Measurements from ENCODE around the gene REEP1. TPM values are rescaled to one million over a fixed set of nuclear protein-coding genes. Genes with fewer than 3 reads are reported as not detected.

REEP1 gene
- total and polyA plus RNA-seq, 2 of the 4 experiments (the other 2 are of a cell fraction), result under 0.01 to 0.03 TPM

GRCh38 chr2:86305915-86306254 lies 31.5 kb downstream of the REEP1 start:
- Histone ChIP-seq H3K27ac (ENCODE audit: insufficient read depth, low read length) (no peak overlapping the region), H2AK9ac (replicated peaks; ENCODE audit: low read depth, low read length, poor library complexity) (no peak overlapping the region), H3K9me3 (ENCODE audit: control insufficient read depth, insufficient read depth, low read length) (no peaks in the 10 kb centered on the region), H3K56ac (ENCODE audit: extremely low read depth, insufficient read depth, low read length) (no peak overlapping the region), H2AFZ (replicated peaks; ENCODE audit: low read length, poor library complexity) (no peak overlapping the region), H3K79me1 (ENCODE audit: low read depth in 1 of 2, low read length in 2 of 2) (no peaks in the 10 kb centered on the region), H3K27me3 (ENCODE audit: control insufficient read depth, insufficient read depth, low read length) (peaks cover 23% of the 10 kb centered on the region), H3K4me2 (ENCODE audit: low read depth, low read length) (no peak overlapping the region), H3K4me1 (ENCODE audit: control insufficient read depth, insufficient read depth, low read length) (no peaks in the 10 kb centered on the region), H4K20me1 (ENCODE audit: insufficient read depth, low read length) (no peaks in the 10 kb centered on the region), H3K18ac (ENCODE audit: low read depth, low read length) (no peak overlapping the region), H2BK120ac (ENCODE audit: low read depth, low read length) (no peak overlapping the region), H4K91ac (ENCODE audit: insufficient read depth, low read depth, low read length) (no peak overlapping the region), H3K4me3 (ENCODE audit: insufficient read depth, low read depth, low read length) (no peak overlapping the region), H2BK15ac (ENCODE audit: low read depth, low read length) (no peak overlapping the region), H2BK20ac (ENCODE audit: low read depth, low read length) (no peak overlapping the region), H3K9ac (ENCODE audit: low read depth, low read length) (no peak overlapping the region), H3K4ac (ENCODE audit: low read depth, low read length) (no peak overlapping the region), H4K8ac (ENCODE audit: low read depth in 2 of 2, low read length in 2 of 2) (no peak overlapping the region), H4K5ac (ENCODE audit: low read depth, low read length) (no peak overlapping the region), H3K14ac (replicated peaks; ENCODE audit: low read depth, low read length) (no peak overlapping the region), H3K9me1 (ENCODE audit: insufficient read depth, low read length) (no peaks in the 10 kb centered on the region), H3K36me3 (ENCODE audit: control insufficient read depth, insufficient read depth, low read length) (no peaks in the 10 kb centered on the region), H3K23ac (ENCODE audit: low read depth, low read length) (no peak overlapping the region), H2AK5ac (ENCODE audit: low read depth, low read length) (no peak overlapping the region), H2BK5ac (ENCODE audit: low read depth, low read length, poor library complexity, severe bottlenecking) (no peak overlapping the region)
- ChIA-PET POLR2A (ENCODE audit: unreplicated experiment) (no interaction called here), CTCF (no interaction called here)
- intact Hi-C loops (cut with micrococcal nuclease), result no loop called here
- in situ Hi-C loops (cut with MboI; ENCODE audit: low sequenced_read_pairs), result no loop called here
- TF ChIP-seq, protein P1, sequence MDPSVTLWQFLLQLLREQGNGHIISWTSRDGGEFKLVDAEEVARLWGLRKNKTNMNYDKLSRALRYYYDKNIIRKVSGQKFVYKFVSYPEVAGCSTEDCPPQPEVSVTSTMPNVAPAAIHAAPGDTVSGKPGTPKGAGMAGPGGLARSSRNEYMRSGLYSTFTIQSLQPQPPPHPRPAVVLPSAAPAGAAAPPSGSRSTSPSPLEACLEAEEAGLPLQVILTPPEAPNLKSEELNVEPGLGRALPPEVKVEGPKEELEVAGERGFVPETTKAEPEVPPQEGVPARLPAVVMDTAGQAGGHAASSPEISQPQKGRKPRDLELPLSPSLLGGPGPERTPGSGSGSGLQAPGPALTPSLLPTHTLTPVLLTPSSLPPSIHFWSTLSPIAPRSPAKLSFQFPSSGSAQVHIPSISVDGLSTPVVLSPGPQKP (IDR thresholded peaks at IDR 0.05; ENCODE audit: borderline replicate concordance, low read depth, low read length), result no peak
- no peak for TF ChIP-seq BHLHE40 (IDR thresholded peaks at IDR 0.05; ENCODE audit: low read depth, low read length)
- no peak for TF ChIP-seq MAZ (IDR thresholded peaks at IDR 0.05; ENCODE audit: borderline replicate concordance, low read depth, low read length)
- DNase-seq (no peak), ATAC-seq (ENCODE audit: low read depth) (no peak)
- BruUV-seq (replicated peaks), result no TSS peak
- 57% methylated on average over 1 of the region's 5 CpGs; no CpG with 5 or more reads in 1 of the 2 experiments for WGBS, 2 experiments (ENCODE audit: extremely low coverage in 2 of 2, insufficient read length in 1 of 2)
- dilution Hi-C loops (cut with HindIII; ENCODE audit: low sequenced_read_pairs, unreplicated experiment), result no loop called here

Measured in IMR-90 (cell line).